H1 (cell line): ENCODE results near the gene TMA7. TPM values are rescaled to one million over a fixed set of nuclear protein-coding genes. Genes with fewer than 3 reads are reported as not detected.

Experiments used
- ASH2L ChIP-seq: fragments of 200-600, 300-600 bp; sonication (generic); IDR thresholded peaks from one replicate; pipeline ENCODE4 v1.7.1; 2017; ENCODE audit warnings: low read length
- BCL11A ChIP-seq, 2 experiments: IDR thresholded peaks; one replicate each; pipeline ENCODE4 v1.6.1; 2011; ENCODE audit warnings: low read depth in 2 of 2, low read length in 2 of 2, mild to moderate bottlenecking in 2 of 2
- CREB1 ChIP-seq: IDR thresholded peaks from 2 replicates; pipeline ENCODE4 v1.6.1; 2012; ENCODE audit warnings: inconsistent platforms
- CTBP2 ChIP-seq: IDR thresholded peaks from 2 replicates; pipeline ENCODE4 v1.7.0; 2011; ENCODE audit warnings: borderline replicate concordance, mild to moderate bottlenecking, moderate library complexity, mixed read lengths, low read length; ENCODE audit not compliant: insufficient read depth, insufficient read length
- EGR1 ChIP-seq: IDR thresholded peaks from 2 replicates; pipeline ENCODE4 v1.6.1; 2011; ENCODE audit warnings: low read depth, low read length, borderline replicate concordance
- GTF2F1 ChIP-seq: IDR thresholded peaks from 2 replicates; pipeline ENCODE4 v1.6.1; 2012; ENCODE audit warnings: low read depth, low read length, improper control_type of control experiment, borderline replicate concordance
- HDAC6 ChIP-seq: IDR thresholded peaks from one replicate; pipeline ENCODE4 v1.7.1; 2012; ENCODE audit warnings: low read depth, mild to moderate bottlenecking, inconsistent platforms, low read length, moderate library complexity
- JUND ChIP-seq: IDR thresholded peaks from 2 replicates; pipeline ENCODE4 v1.6.1; 2011; ENCODE audit warnings: mild to moderate bottlenecking, improper control_type of control experiment, low read length
- KDM5A ChIP-seq: fragments of 200-600 bp; IDR thresholded peaks from 2 replicates; pipeline ENCODE4 v1.7.1; 2012; ENCODE audit warnings: mild to moderate bottlenecking, low read length, inconsistent platforms, mixed read lengths
- NANOG ChIP-seq: IDR thresholded peaks from 2 replicates; pipeline ENCODE4 v1.6.1; 2011; ENCODE audit warnings: low read length, low read depth, mild to moderate bottlenecking, inconsistent platforms; ENCODE audit not compliant: insufficient read depth, poor library complexity, severe bottlenecking
- NRF1 ChIP-seq: IDR thresholded peaks from 2 replicates; pipeline ENCODE4 v1.6.1; 2011; ENCODE audit warnings: mild to moderate bottlenecking, low read depth, low read length, improper control_type of control experiment
- RAD21 ChIP-seq, 2 experiments: IDR thresholded peaks in 1 of 2; conservative IDR thresholded peaks in 1 of 2; 2 replicates each; pipeline ENCODE4 v1.6.1; 2011; ENCODE audit warnings: low read depth in 2 of 2, low read length in 2 of 2, improper control_type of control experiment in 1 of 2, inconsistent platforms in 1 of 2, mild to moderate bottlenecking in 1 of 2, moderate library complexity in 1 of 2
- RFX5 ChIP-seq: IDR thresholded peaks from 2 replicates; pipeline ENCODE4 v1.6.1; 2011; ENCODE audit warnings: low read depth, low read length, improper control_type of control experiment, borderline replicate concordance
- RNF2 ChIP-seq: fragments of 200-900, 300-1000 bp; sonication (generic); IDR thresholded peaks from 2 replicates; pipeline ENCODE4 v1.7.1; 2016; ENCODE audit warnings: borderline replicate concordance, low read depth, mild to moderate bottlenecking, antibody characterized with exemption, low read length; ENCODE audit not compliant: poor library complexity, severe bottlenecking; ENCODE audit errors: missing control alignments
- SAP30 ChIP-seq: fragments of 300-600 bp; sonication (generic); IDR thresholded peaks from 2 replicates; pipeline ENCODE4 v1.7.1; 2012; ENCODE audit warnings: low read length, moderate library complexity, mild to moderate bottlenecking, inconsistent platforms; ENCODE audit not compliant: insufficient read depth, insufficient replicate concordance
- SIN3A ChIP-seq, 2 experiments: IDR thresholded peaks in 1 of 2; conservative IDR thresholded peaks in 1 of 2; 2 replicates each; pipeline ENCODE4 v1.6.1; 2011 to 2012; ENCODE audit warnings: low read length in 2 of 2, improper control_type of control experiment in 1 of 2, low read depth in 1 of 2, mild to moderate bottlenecking in 1 of 2
- SP2 ChIP-seq: IDR thresholded peaks from 2 replicates; pipeline ENCODE4 v1.6.1; 2012; ENCODE audit warnings: mild to moderate bottlenecking, low read length, inconsistent platforms
- SRF ChIP-seq: IDR thresholded peaks from 2 replicates; pipeline ENCODE4 v1.6.1; 2011; ENCODE audit warnings: mild to moderate bottlenecking, low read depth, low read length, moderate library complexity
- TAF1 ChIP-seq: IDR thresholded peaks from 2 replicates; pipeline ENCODE4 v1.6.1; 2011; ENCODE audit warnings: mild to moderate bottlenecking, low read depth, low read length
- TCF12 ChIP-seq: IDR thresholded peaks from 2 replicates; pipeline ENCODE4 v1.6.1; 2011; ENCODE audit warnings: low read depth, mild to moderate bottlenecking, low read length
- TEAD4 ChIP-seq: IDR thresholded peaks from 2 replicates; pipeline ENCODE4 v1.6.1; 2012; ENCODE audit warnings: low read depth, low read length, inconsistent platforms, mixed read lengths
- ZNF274 ChIP-seq: IDR thresholded peaks from 2 replicates; pipeline ENCODE4 v1.7.0; 2012; ENCODE audit warnings: low read length, borderline replicate concordance; ENCODE audit errors: extremely low read depth
- polyA plus RNA-seq, 7 experiments: library from polyadenylated mRNA; depleted of rRNA in 3 of 7; stranded (reverse) in 5 of 7; unstranded in 2 of 7; fragments of >200 nt in 5 of 7; fragments of 200-250 nt in 2 of 7; gene quantifications; 1 replicate in 5 of 7; 2 replicates in 1 of 7; 4 replicates in 1 of 7; pipeline versions ENCODE4 v1.2.1 to v1.2.3, GENCODE V29; 2011 to 2013; ENCODE audit warnings: missing spikeins in 2 of 7, mixed read lengths in 2 of 7
- total RNA-seq: library from RNA; stranded (reverse); fragmentation: NEBNext Ultra II Directional; extraction: Animal tissue kit (Norgen Biotek cat#: 25700); gene quantifications from 2 replicates; pipeline ENCODE4 v1.2.1, GENCODE V29; 2021
- TF ChIP-seq, protein P1 (sequence below): IDR thresholded peaks from 2 replicates; pipeline ENCODE4 v1.6.1; 2012; ENCODE audit warnings: low read length, inconsistent platforms

TMA7 gene
- total and polyA plus RNA-seq, 2 of the 8 experiments (the other 6 are each of a cell fraction or from before 2014, with no cell fraction given): 138 to 305 TPM

DNA sequence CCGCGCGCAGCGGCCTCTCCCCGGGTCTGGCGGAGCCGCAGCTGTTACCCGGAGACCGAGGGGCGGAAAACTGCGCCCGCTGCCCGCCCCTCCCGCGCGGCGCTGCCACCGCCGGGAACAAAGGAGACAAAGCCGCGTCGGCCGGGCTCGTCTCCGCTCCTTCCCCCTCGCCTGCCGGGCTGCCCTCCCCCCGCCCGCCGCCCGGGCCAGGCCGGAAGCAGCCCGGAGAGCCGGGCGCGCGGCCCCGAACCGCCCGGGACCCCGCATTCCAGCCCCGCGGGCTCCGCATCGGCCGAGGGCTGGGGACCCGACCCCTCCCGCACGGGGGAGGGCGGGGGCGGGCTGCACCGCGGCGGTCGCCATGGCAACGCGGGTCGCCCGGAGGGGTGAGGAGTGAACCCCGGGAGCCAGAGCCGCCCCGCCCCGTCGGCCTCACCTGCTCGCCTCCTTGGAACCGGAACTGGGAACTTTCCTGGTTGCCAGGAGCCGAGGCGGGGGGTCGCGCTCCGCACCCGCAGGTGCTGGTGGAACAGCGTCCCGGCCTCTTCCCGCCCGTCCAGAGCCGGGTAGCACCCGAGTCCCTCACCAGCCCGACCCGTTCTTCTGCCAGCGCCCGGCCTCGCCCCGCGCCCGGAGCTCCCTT, 10.6 kb upstream of the TMA7 start (continued):
- TF ChIP-seq, protein P1, sequence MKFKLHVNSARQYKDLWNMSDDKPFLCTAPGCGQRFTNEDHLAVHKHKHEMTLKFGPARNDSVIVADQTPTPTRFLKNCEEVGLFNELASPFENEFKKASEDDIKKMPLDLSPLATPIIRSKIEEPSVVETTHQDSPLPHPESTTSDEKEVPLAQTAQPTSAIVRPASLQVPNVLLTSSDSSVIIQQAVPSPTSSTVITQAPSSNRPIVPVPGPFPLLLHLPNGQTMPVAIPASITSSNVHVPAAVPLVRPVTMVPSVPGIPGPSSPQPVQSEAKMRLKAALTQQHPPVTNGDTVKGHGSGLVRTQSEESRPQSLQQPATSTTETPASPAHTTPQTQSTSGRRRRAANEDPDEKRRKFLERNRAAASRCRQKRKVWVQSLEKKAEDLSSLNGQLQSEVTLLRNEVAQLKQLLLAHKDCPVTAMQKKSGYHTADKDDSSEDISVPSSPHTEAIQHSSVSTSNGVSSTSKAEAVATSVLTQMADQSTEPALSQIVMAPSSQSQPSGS: no peak
- TF ChIP-seq TCF12 (no peak), KDM5A (no peak), SIN3A (conservative IDR thresholded peaks at IDR 0.05 in 1 of 2, IDR thresholded peaks at IDR 0.05 in 1 of 2; ENCODE audit: low read depth in 1 of 2, low read length in 2 of 2) (peak; percentile 43 to 71; a peak in 2 of 4 replicates), SRF (no peak), CTBP2 (no peak), RAD21 (IDR thresholded peaks at IDR 0.05 in 1 of 2, conservative IDR thresholded peaks at IDR 0.05 in 1 of 2; ENCODE audit: low read depth in 2 of 2, low read length in 2 of 2) (no peak), SAP30 (no peak), RNF2 (no peak), JUND (no peak), NANOG (no peak), BCL11A (IDR thresholded peaks at IDR 0.05; ENCODE audit: low read depth in 2 of 2, low read length in 2 of 2) (no peak), GTF2F1 (no peak), EGR1 (peak; percentile 96), HDAC6 (no peak), SP2 (no peak), TEAD4 (0 out of 2 replicates have a peak, but pooled peaks have one; percentile 65), NRF1 (no peak), TAF1 (0 out of 2 replicates have a peak, but pooled peaks have one; percentile 37), ASH2L (no peak), ZNF274 (no peak), RFX5 (no peak), CREB1 (no peak)
